ENCODE measurements around the gene PTK7.
A peak's percentile ranks its signal among the peaks of the same experiment; 100 is the strongest.

PTK7 gene

GRCh38 chr6:43088654-43089056 is 12.5 kb downstream of the PTK7 start:
- Histone ChIP-seq H3K9me3 (ENCODE audit: control insufficient read depth, insufficient read depth, low read length) (no peaks in the 10 kb centered on the region), H3K27me3 (ENCODE audit: control insufficient read depth, insufficient read depth, low read length) (no peaks in the 10 kb centered on the region), H3K36me3 (ENCODE audit: control insufficient read depth, insufficient read depth, low read length) (no peaks in the 10 kb centered on the region), H3K4me1 (ENCODE audit: control insufficient read depth, insufficient read depth, low read length) (peaks cover 12% of the 10 kb centered on the region), H3K4me3 (ENCODE audit: low read length) (no peak overlapping the region), H3K27ac (ENCODE audit: low read length) (no peak overlapping the region)
- no CpG with 5 or more reads among the region's 4 CpGs for WGBS (ENCODE audit: insufficient coverage, insufficient read length)
- DNase-seq (ENCODE audit: low read depth, low spot score) = no peak

GRCh38 chr6:43089467-43089866 is 13.4 kb downstream of the PTK7 start:
- DNase-seq (ENCODE audit: low read depth, low spot score) = no peak
- peaks cover 15% of the 10 kb centered on the region for H3K4me1 ChIP-seq (ENCODE audit: control insufficient read depth, insufficient read depth, low read length)
- no peak overlapping the region for H3K4me3 ChIP-seq (ENCODE audit: low read length)
- peak overlapping the region; percentile 96 for H3K27ac ChIP-seq (ENCODE audit: low read length)
- no peaks in the 10 kb centered on the region for H3K27me3 ChIP-seq (ENCODE audit: control insufficient read depth, insufficient read depth, low read length)
- no CpG with 5 or more reads among the region's 4 CpGs for WGBS (ENCODE audit: insufficient coverage, insufficient read length)
- no peaks in the 10 kb centered on the region for H3K36me3 ChIP-seq (ENCODE audit: control insufficient read depth, insufficient read depth, low read length)
- H3K9me3 ChIP-seq (ENCODE audit: control insufficient read depth, insufficient read depth, low read length) = no peaks in the 10 kb centered on the region

- no peak overlapping the region for H3K4me3 ChIP-seq (ENCODE audit: low read length)
- H3K4me1 ChIP-seq (ENCODE audit: control insufficient read depth, insufficient read depth, low read length) = peaks cover 15% of the 10 kb centered on the region
- H3K9me3 ChIP-seq (ENCODE audit: control insufficient read depth, insufficient read depth, low read length) = no peaks in the 10 kb centered on the region
- peak overlapping the region; percentile 96 for H3K27ac ChIP-seq (ENCODE audit: low read length)
- DNase-seq (ENCODE audit: low read depth, low spot score) = no peak
- no CpG with 5 or more reads among the region's 8 CpGs for WGBS (ENCODE audit: insufficient coverage, insufficient read length)
- H3K27me3 ChIP-seq (ENCODE audit: control insufficient read depth, insufficient read depth, low read length) = no peaks in the 10 kb centered on the region
- H3K36me3 ChIP-seq (ENCODE audit: control insufficient read depth, insufficient read depth, low read length) = no peaks in the 10 kb centered on the region
These were observed 13.9 kb downstream of the PTK7 start for GRCh38 chr6:43089874-43090558.

- peak overlapping the region; percentile 96 for H3K27ac ChIP-seq (ENCODE audit: low read length)
These were observed 14.4 kb downstream of the PTK7 start for GRCh38 chr6:43090559-43090956.

GRCh38 chr6:43091020-43091419 is 14.9 kb downstream of the PTK7 start:
- Histone ChIP-seq H3K9me3 (ENCODE audit: control insufficient read depth, insufficient read depth, low read length) (no peaks in the 10 kb centered on the region), H3K4me1 (ENCODE audit: control insufficient read depth, insufficient read depth, low read length) (peaks cover 17% of the 10 kb centered on the region), H3K36me3 (ENCODE audit: control insufficient read depth, insufficient read depth, low read length) (no peaks in the 10 kb centered on the region), H3K27ac (ENCODE audit: low read length) (peak overlapping the region; percentile 96), H3K4me3 (ENCODE audit: low read length) (no peak overlapping the region), H3K27me3 (ENCODE audit: control insufficient read depth, insufficient read depth, low read length) (no peaks in the 10 kb centered on the region)
- DNase-seq (ENCODE audit: low read depth, low spot score) = no peak
- WGBS (ENCODE audit: insufficient coverage, insufficient read length) = no CpG with 5 or more reads among the region's 5 CpGs

More at GRCh38 chr6:43090559-43090956, 14.4 kb downstream of the PTK7 start:
- WGBS (ENCODE audit: insufficient coverage, insufficient read length) = no CpG with 5 or more reads among the region's 2 CpGs
- H3K4me1 ChIP-seq (ENCODE audit: control insufficient read depth, insufficient read depth, low read length) = peaks cover 15% of the 10 kb centered on the region
- no peak overlapping the region for H3K4me3 ChIP-seq (ENCODE audit: low read length)
- no peaks in the 10 kb centered on the region for H3K36me3 ChIP-seq (ENCODE audit: control insufficient read depth, insufficient read depth, low read length)
- DNase-seq (ENCODE audit: low read depth, low spot score) = no peak
- no peaks in the 10 kb centered on the region for H3K27me3 ChIP-seq (ENCODE audit: control insufficient read depth, insufficient read depth, low read length)
- no peaks in the 10 kb centered on the region for H3K9me3 ChIP-seq (ENCODE audit: control insufficient read depth, insufficient read depth, low read length)

GRCh38 chr6:43091436-43091991 is 15.4 kb downstream of the PTK7 start:
- Histone ChIP-seq H3K27ac (ENCODE audit: low read length) (no peak overlapping the region), H3K9me3 (ENCODE audit: control insufficient read depth, insufficient read depth, low read length) (no peaks in the 10 kb centered on the region), H3K4me1 (ENCODE audit: control insufficient read depth, insufficient read depth, low read length) (peaks cover 18% of the 10 kb centered on the region), H3K36me3 (ENCODE audit: control insufficient read depth, insufficient read depth, low read length) (no peaks in the 10 kb centered on the region), H3K27me3 (ENCODE audit: control insufficient read depth, insufficient read depth, low read length) (no peaks in the 10 kb centered on the region), H3K4me3 (ENCODE audit: low read length) (no peak overlapping the region)
- no CpG with 5 or more reads among the region's 10 CpGs for WGBS (ENCODE audit: insufficient coverage, insufficient read length)
- no peak for DNase-seq (ENCODE audit: low read depth, low spot score)

GRCh38 chr6:43092635-43093034 is 16.5 kb downstream of the PTK7 start:
- H3K4me1 ChIP-seq (ENCODE audit: control insufficient read depth, insufficient read depth, low read length) = peaks cover 19% of the 10 kb centered on the region
- no peaks in the 10 kb centered on the region for H3K27me3 ChIP-seq (ENCODE audit: control insufficient read depth, insufficient read depth, low read length)
- H3K27ac ChIP-seq (ENCODE audit: low read length) = no peak overlapping the region
- no peak for DNase-seq (ENCODE audit: low read depth, low spot score)
- H3K9me3 ChIP-seq (ENCODE audit: control insufficient read depth, insufficient read depth, low read length) = no peaks in the 10 kb centered on the region
- no peak overlapping the region for H3K4me3 ChIP-seq (ENCODE audit: low read length)
- H3K36me3 ChIP-seq (ENCODE audit: control insufficient read depth, insufficient read depth, low read length) = no peaks in the 10 kb centered on the region

GRCh38 chr6:43093436-43094289 is 17.5 kb downstream of the PTK7 start:
- Histone ChIP-seq H3K36me3 (ENCODE audit: control insufficient read depth, insufficient read depth, low read length) (no peaks in the 10 kb centered on the region), H3K4me3 (ENCODE audit: low read length) (no peak overlapping the region), H3K4me1 (ENCODE audit: control insufficient read depth, insufficient read depth, low read length) (peaks cover 20% of the 10 kb centered on the region), H3K27me3 (ENCODE audit: control insufficient read depth, insufficient read depth, low read length) (no peaks in the 10 kb centered on the region), H3K27ac (ENCODE audit: low read length) (no peak overlapping the region), H3K9me3 (ENCODE audit: control insufficient read depth, insufficient read depth, low read length) (no peaks in the 10 kb centered on the region)
- DNase-seq (ENCODE audit: low read depth, low spot score) = no peak
- no CpG with 5 or more reads among the region's 9 CpGs for WGBS (ENCODE audit: insufficient coverage, insufficient read length)

GRCh38 chr6:43095939-43096338 is 19.8 kb downstream of the PTK7 start:
- Histone ChIP-seq H3K9me3 (ENCODE audit: control insufficient read depth, insufficient read depth, low read length) (no peaks in the 10 kb centered on the region), H3K36me3 (ENCODE audit: control insufficient read depth, insufficient read depth, low read length) (no peaks in the 10 kb centered on the region), H3K27me3 (ENCODE audit: control insufficient read depth, insufficient read depth, low read length) (no peaks in the 10 kb centered on the region), H3K4me1 (ENCODE audit: control insufficient read depth, insufficient read depth, low read length) (peaks cover 8% of the 10 kb centered on the region), H3K4me3 (ENCODE audit: low read length) (no peak overlapping the region), H3K27ac (ENCODE audit: low read length) (no peak overlapping the region)
- no peak for DNase-seq (ENCODE audit: low read depth, low spot score)
- WGBS (ENCODE audit: insufficient coverage, insufficient read length) = no CpG with 5 or more reads among the region's 7 CpGs

- Histone ChIP-seq H3K9me3 (ENCODE audit: control insufficient read depth, insufficient read depth, low read length) (no peaks in the 10 kb centered on the region), H3K4me1 (ENCODE audit: control insufficient read depth, insufficient read depth, low read length) (peaks cover 8% of the 10 kb centered on the region), H3K4me3 (ENCODE audit: low read length) (no peak overlapping the region), H3K27ac (ENCODE audit: low read length) (no peak overlapping the region), H3K27me3 (ENCODE audit: control insufficient read depth, insufficient read depth, low read length) (no peaks in the 10 kb centered on the region), H3K36me3 (ENCODE audit: control insufficient read depth, insufficient read depth, low read length) (no peaks in the 10 kb centered on the region)
- no CpG with 5 or more reads among the region's 8 CpGs for WGBS (ENCODE audit: insufficient coverage, insufficient read length)
- DNase-seq (ENCODE audit: low read depth, low spot score) = no peak
These were observed 20.5 kb downstream of the PTK7 start for GRCh38 chr6:43096451-43097097.
